Type B pancreatic cell (in vitro differentiated cells): ENCODE results near the gene ESPN. TPM values are rescaled to one million over a fixed set of nuclear protein-coding genes. Genes with fewer than 3 reads are reported as not detected.

ENCODE experiments used
- DNase-seq: peaks from one replicate; pipeline ENCODE4 v3.0.0; 2021; ENCODE audit warnings: mixed read lengths; ENCODE audit not compliant: unreplicated experiment; ENCODE audit errors: extremely low spot score
- H3K27ac Mint-ChIP-seq: 2 replicates; pipeline ENCODE4 v1.8.0; 2021; ENCODE audit warnings: mild to moderate bottlenecking, mixed read lengths
- H3K27me3 Mint-ChIP-seq: 2 replicates; pipeline ENCODE4 v1.8.0; 2021; ENCODE audit warnings: mixed read lengths
- H3K36me3 Mint-ChIP-seq: 2 replicates; pipeline ENCODE4 v1.8.0; 2021; ENCODE audit warnings: mixed read lengths
- H3K4me1 Mint-ChIP-seq: one replicate; pipeline ENCODE4 v1.8.0; 2021; ENCODE audit warnings: mixed read lengths; ENCODE audit not compliant: unreplicated experiment
- H3K4me3 Mint-ChIP-seq: 2 replicates; pipeline ENCODE4 v1.8.0; 2021; ENCODE audit warnings: mild to moderate bottlenecking, mixed read lengths
- H3K9me3 Mint-ChIP-seq: 2 replicates; pipeline ENCODE4 v1.8.0; 2021; ENCODE audit warnings: mixed read lengths
- CTCF ChIP-seq: fragments of 200-600 bp; sonication (generic); conservative IDR thresholded peaks from 2 replicates; pipeline ENCODE4 v1.5.0; 2021; ENCODE audit warnings: antibody characterized with exemption, mild to moderate bottlenecking
- total RNA-seq: library from RNA; stranded (reverse); gene quantifications from 2 replicates; pipeline ENCODE4 v1.2.1, GENCODE V29; 2021; ENCODE audit warnings: low replicate concordance

The ESPN gene
- total RNA-seq, 1 donor from 2014 or later, result 13.8 TPM

GRCh38 chr1:6471086-6471969, 46.8 kb downstream of the ESPN start:
- no peaks in the 10 kb centered on the region for H3K9me3 Mint-ChIP-seq
- H3K4me1 Mint-ChIP-seq, result peaks cover under 1% of the 10 kb centered on the region
- DNase-seq, result no peak
- H3K4me3 Mint-ChIP-seq, result peak overlapping the region; percentile 83
- H3K27ac Mint-ChIP-seq, result peak overlapping the region; percentile 99
- H3K27me3 Mint-ChIP-seq, result no peaks in the 10 kb centered on the region
- no peak for TF ChIP-seq CTCF
- H3K36me3 Mint-ChIP-seq, result peaks cover 3% of the 10 kb centered on the region

- H3K27me3 Mint-ChIP-seq, result no peaks in the 10 kb centered on the region
- DNase-seq, result no peak
- H3K4me3 Mint-ChIP-seq, result peak overlapping the region; percentile 83
These were observed 47.4 kb downstream of the ESPN start for GRCh38 chr1:6471970-6472368.

GRCh38 chr1:6472391-6472790, 47.8 kb downstream of the ESPN start:
- Mint-ChIP-seq H3K27me3 (no peaks in the 10 kb centered on the region), H3K4me1 (peaks cover 11% of the 10 kb centered on the region)
- no peak for DNase-seq

More at GRCh38 chr1:6471970-6472368, 47.4 kb downstream of the ESPN start:
- peaks cover 3% of the 10 kb centered on the region for H3K36me3 Mint-ChIP-seq
- peak overlapping the region; percentile 99 for H3K27ac Mint-ChIP-seq
- peaks cover 7% of the 10 kb centered on the region for H3K4me1 Mint-ChIP-seq
- no peak for TF ChIP-seq CTCF
- H3K9me3 Mint-ChIP-seq, result no peaks in the 10 kb centered on the region

GRCh38 chr1:6473156-6473555, 48.6 kb downstream of the ESPN start:
- DNase-seq, result no peak
- Mint-ChIP-seq H3K27me3 (no peaks in the 10 kb centered on the region), H3K9me3 (no peaks in the 10 kb centered on the region), H3K27ac (peak overlapping the region; percentile 51), H3K36me3 (peaks cover 3% of the 10 kb centered on the region), H3K4me3 (no peak overlapping the region), H3K4me1 (peaks cover 11% of the 10 kb centered on the region)
- no peak for TF ChIP-seq CTCF

More at GRCh38 chr1:6472391-6472790, 47.8 kb downstream of the ESPN start:
- TF ChIP-seq CTCF, result peak; percentile 43
- Mint-ChIP-seq H3K27ac (peak overlapping the region; percentile 99), H3K36me3 (peaks cover 3% of the 10 kb centered on the region), H3K4me3 (peak overlapping the region; percentile 83), H3K9me3 (no peaks in the 10 kb centered on the region)

- no peak for TF ChIP-seq CTCF
- DNase-seq, result no peak
- Mint-ChIP-seq H3K27me3 (no peaks in the 10 kb centered on the region), H3K4me1 (peaks cover 15% of the 10 kb centered on the region), H3K4me3 (no peak overlapping the region), H3K36me3 (peaks cover 7% of the 10 kb centered on the region), H3K9me3 (no peaks in the 10 kb centered on the region), H3K27ac (no peak overlapping the region)
These were observed 49.6 kb downstream of the ESPN start for GRCh38 chr1:6473974-6474814.
